Fibroblast of skin of abdomen (primary cell): ENCODE measurements around the gene PCDHGC4. TPM values are rescaled to one million over a fixed set of nuclear protein-coding genes. Genes with fewer than 3 reads are reported as not detected.

Experiments used
- DNase-seq: peaks from one replicate; pipeline ENCODE4 v3.0.0-alpha.2; 2013
- polyA plus RNA-seq, 2 experiments: library from polyadenylated mRNA; unstranded; fragments of 120-200 nt; gene quantifications; one replicate each; pipeline ENCODE4 v1.2.1, GENCODE V29; 2013; ENCODE audit not compliant: insufficient read length in 2 of 2

Gene PCDHGC4
- polyA plus RNA-seq (2013, experiment 1 of 2; ENCODE audit: insufficient read length), result 1.9 TPM
- polyA plus RNA-seq (2013, experiment 2 of 2; ENCODE audit: insufficient read length), result 1.5 TPM

DNA sequence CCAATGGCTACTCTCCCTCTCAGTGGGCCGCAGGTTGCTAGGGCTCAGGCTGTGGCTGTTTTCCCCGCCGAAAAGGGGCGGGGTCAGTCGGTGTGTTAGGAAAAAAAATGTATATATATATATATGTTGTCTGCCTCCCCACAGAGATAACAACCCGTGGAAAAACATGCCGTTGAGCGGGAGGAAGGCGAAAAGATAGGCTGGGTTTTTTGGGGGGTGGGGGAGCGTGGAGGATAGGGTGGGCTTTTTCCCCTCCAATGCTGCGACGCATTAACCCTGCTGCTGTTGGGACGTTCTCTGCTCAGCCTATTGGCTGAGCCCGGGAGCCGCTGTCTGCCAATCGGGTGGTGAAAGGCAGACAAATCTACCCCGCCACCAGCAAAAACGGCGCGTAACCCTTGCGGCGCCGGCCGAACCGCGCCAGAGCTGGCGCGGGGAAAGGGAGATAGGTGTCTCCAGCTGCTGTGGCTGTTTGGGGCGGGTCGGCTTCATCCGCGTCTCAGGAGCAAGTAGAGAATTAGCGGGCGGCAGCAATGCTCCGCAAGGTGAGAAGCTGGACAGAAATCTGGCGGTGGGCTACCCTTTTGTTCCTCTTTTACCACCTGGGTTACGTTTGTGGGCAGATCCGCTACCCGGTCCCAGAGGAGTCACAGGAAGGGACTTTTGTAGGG, at the start of gene PCDHGC4:
TSS of gene PCDHGC4 (plus strand) at position 390 of the 671 bp plus-strand sequence. CDS start at position 534, 144 bp downstream.
- peak; percentile 33 for DNase-seq

DNA sequence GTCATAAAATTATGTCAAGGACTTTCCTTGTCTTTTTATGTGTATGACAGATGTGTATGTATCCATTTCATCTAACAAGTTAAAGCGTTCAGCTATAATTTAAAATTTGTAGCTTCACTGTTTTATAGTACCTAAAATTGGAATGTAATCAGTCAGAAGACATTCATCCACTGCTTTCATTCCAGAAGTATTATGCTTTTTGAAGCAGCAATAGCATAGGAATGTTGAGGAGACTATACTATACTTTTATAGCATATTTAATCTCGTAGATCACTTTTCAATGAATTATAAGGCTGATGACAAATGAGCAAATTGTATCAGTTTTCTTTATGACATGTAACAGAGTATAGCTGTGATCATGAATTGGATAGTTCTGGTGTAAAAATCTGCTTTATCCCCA, 47.6 kb upstream of the PCDHGC4 start:
- DNase-seq, result peak; percentile 44

GRCh38 chr5:141439411-141440141, 45.3 kb upstream of the PCDHGC4 start:
- peak; percentile 47 for DNase-seq

DNA sequence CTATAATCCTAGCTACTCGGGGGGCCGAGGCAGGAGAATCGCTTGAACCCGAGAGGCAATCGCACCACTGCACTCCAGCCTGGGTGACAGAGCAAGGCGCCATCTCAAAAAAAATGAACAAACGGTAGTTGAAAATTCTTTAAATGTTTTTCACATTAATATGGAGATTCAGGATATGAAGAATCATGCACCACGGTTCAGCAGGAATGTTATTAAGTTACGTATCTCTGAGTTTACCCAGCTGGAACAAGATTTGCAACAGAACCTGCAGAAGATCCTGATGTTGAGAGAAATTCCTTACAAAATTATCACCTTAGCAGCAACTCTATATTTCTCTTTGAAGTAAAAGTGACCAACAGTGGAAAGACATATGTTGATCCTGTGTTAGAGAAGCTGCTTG, 44.5 kb upstream of the PCDHGC4 start:
- no peak for DNase-seq

DNA sequence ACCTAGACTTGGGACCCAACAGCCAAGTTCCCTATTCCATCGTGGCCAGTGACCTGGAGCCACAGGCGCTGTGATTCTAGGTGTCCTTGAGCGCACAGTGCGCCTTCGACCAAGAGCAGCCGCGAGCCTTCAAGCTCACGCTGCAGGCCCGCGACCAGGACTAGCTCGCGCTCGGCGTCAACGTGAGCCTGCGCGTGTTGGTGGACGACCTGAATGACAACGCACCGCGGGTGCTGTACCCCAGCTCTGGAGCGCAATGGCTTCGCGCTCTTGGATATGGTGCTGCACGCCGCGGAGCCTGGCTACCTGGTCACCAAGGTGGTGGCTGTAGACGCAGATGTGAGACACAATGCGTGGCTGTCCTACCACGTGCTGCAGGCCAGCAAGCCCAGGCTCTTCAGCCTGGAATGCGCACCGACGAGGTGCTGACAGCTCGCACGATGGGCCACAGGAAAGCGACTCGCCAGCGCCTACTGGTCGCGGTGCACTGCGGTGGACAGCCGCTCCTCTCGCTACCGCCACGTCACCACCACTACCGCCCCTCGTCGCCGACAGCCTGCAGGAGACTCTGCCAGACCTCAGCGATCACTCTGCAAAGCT, 43.2 kb upstream of the PCDHGC4 start:
- no peak for DNase-seq

- peak; percentile 45 for DNase-seq
These were observed 19.5 kb upstream of the PCDHGC4 start for GRCh38 chr5:141465351-141465750.

DNA sequence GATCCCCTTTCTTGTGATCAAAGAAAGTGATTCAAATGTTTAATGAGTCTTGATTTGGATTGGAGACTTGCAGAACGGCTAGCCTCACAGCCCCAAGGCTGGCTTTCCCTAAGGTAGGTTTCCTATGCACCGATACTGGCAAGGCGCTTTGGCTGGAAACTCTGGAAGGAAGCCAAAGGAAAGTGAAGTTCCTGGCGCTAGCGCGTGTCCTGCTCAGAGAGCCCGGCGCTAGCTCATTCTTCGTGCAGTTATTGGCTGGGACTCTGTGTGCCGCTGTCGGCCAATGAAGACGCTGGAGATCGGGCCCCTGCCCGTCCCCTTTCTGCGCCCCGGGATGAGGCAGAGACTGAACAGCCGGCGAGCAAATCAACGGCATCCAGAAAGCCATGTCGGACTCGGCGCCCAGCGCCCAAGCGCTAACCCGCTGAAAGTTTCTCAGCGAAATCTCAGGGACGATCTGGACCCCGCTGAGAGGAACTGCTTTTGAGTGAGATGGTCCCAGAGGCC, 9.2 kb upstream of the PCDHGC4 start, which contains the start of gene PCDHGC3:
TSS of gene PCDHGC3 (plus strand) at position 342 of the 507 bp plus-strand sequence. CDS start at position 493, 151 bp downstream.
- DNase-seq, result peak; percentile 97

- DNase-seq, result peak; percentile 79
These were observed 8.5 kb upstream of the PCDHGC4 start for GRCh38 chr5:141476132-141476911.

- DNase-seq, result no peak
These were observed 7.7 kb upstream of the PCDHGC4 start for GRCh38 chr5:141477044-141477575.

- DNase-seq, result peak; percentile 11
These were observed 7.0 kb upstream of the PCDHGC4 start for GRCh38 chr5:141477815-141478214.

DNA sequence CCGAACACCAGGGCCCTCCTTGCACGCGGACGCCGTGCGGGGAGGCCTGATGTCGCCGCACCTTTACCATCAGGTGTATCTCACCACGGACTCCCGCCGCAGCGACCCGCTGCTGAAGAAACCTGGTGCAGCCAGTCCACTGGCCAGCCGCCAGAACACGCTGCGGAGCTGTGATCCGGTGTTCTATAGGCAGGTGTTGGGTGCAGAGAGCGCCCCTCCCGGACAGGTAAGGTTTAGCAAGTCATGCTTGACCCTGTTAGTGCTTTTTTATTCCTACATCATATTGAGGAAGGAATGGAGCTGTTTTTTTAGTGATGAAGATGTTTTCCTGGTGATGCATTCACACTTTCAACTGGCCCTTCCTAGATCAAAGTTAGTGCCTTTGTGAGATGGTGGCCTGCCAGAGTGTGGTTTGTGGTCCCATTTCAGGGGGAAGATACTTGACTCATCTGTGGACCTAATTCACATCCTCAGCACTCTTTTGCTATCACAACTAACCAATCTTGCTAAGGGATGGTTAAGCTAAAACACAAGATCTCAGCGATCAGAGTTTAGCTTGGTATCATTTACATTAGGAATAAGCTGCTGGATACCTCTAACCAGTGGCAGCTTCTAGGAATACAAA, 6.4 kb upstream of the PCDHGC4 start:
- DNase-seq, result peak; percentile 65

GRCh38 chr5:141479776-141480175, 5.1 kb upstream of the PCDHGC4 start:
- DNase-seq, result peak; percentile 29

GRCh38 chr5:141483902-141484301, 928 bp upstream of the PCDHGC4 start:
- no peak for DNase-seq

GRCh38 chr5:141484310-141484640, 555 bp upstream of the PCDHGC4 start:
- peak; percentile 15 for DNase-seq

DNA sequence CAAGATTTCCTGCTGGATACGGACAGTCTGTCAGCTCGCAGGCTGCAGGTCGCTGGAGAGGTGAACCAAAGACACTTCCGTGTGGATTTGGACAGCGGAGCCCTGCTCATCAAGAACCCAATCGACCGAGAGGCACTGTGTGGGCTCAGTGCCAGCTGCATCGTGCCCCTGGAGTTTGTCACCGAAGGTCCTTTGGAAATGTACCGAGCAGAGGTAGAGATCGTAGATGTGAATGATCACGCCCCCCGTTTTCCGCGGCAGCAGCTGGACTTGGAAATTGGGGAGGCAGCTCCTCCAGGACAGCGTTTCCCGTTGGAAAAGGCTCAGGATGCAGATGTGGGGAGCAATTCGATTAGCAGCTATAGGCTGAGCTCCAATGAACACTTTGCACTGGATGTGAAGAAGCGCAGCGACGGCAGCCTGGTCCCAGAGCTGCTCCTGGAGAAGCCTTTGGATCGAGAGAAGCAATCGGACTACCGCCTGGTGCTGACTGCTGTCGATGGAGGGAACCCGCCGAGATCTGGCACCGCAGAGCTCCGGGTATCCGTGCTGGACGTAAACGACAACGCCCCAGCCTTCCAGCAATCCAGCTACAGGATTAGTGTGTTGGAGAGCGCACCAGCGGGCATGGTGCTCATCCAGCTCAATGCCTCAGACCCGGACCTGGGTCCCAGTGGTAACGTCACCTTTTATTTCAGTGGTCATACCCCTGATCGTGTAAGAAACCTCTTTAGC, 658 bp downstream of the PCDHGC4 start:
- no peak for DNase-seq

GRCh38 chr5:141486091-141486490, 1.3 kb downstream of the PCDHGC4 start:
- DNase-seq, result no peak

- no peak for DNase-seq
These were observed 2.3 kb downstream of the PCDHGC4 start for GRCh38 chr5:141487131-141487530.

GRCh38 chr5:141488591-141489561, 4.0 kb downstream of the PCDHGC4 start, which contains the start of gene PCDHGC5:
TSS of gene PCDHGC5 (plus strand) at chr5:141489081. CDS start at chr5:141489241, 160 bp downstream.
- DNase-seq, result peak; percentile 89

GRCh38 chr5:141489841-141490240, 5.0 kb downstream of the PCDHGC4 start:
- DNase-seq, result no peak

GRCh38 chr5:141490271-141490670, 5.4 kb downstream of the PCDHGC4 start:
- no peak for DNase-seq
